Activated B cell treated with CpG ODN at 0.5 μM for 24 hours (primary cell): ENCODE results near the gene TRPM5. TPM values are rescaled to one million over a fixed set of nuclear protein-coding genes. Genes with fewer than 3 reads are reported as not detected.

Experiments used
- ATAC-seq: fragments of 200-7000 bp; cut with Tn5 transposase; one replicate; pipeline ENCODE4 v1.10.0; 2021; ENCODE audit warnings: low read depth, mild to moderate bottlenecking, moderate library complexity
- CTCF ChIA-PET: fragments of 350-600 bp; sonication (Branson Sonifier 250); formaldehyde crosslinking; loops from one replicate; lab custom pipeline; 2021; ENCODE audit warnings: antibody characterized with exemption; lab: Charles Lee
- POLR2A ChIA-PET: fragments of 350-600 bp; sonication (Branson Sonifier 250); formaldehyde crosslinking; loops from one replicate; lab custom pipeline; 2021; ENCODE audit warnings: antibody characterized with exemption; lab: Charles Lee
- DNase-seq: peaks from one replicate; pipeline ENCODE4 v3.0.0; 2022
- H3K27ac Mint-ChIP-seq: one replicate; pipeline ENCODE4 v1.8.0; 2020; ENCODE audit warnings: mixed read lengths
- H3K27me3 Mint-ChIP-seq: one replicate; pipeline ENCODE4 v1.8.0; 2021; ENCODE audit warnings: mixed read lengths
- H3K36me3 Mint-ChIP-seq: one replicate; pipeline ENCODE4 v1.8.0; 2021; ENCODE audit warnings: low read depth, mixed read lengths
- H3K4me1 Mint-ChIP-seq: one replicate; pipeline ENCODE4 v1.8.0; 2021; ENCODE audit warnings: mixed read lengths
- H3K4me3 Mint-ChIP-seq: one replicate; pipeline ENCODE4 v1.8.0; 2020; ENCODE audit warnings: mild to moderate bottlenecking, mixed read lengths
- H3K9me3 Mint-ChIP-seq: one replicate; pipeline ENCODE4 v1.8.0; 2020; ENCODE audit warnings: mixed read lengths
- CTCF ChIP-seq: fragments of 200-600 bp; IDR thresholded peaks from one replicate; pipeline ENCODE4 v1.8.0; 2022; ENCODE audit warnings: antibody characterized with exemption, mild to moderate bottlenecking
- intact Hi-C: fragments of 100-400 bp; cut with micrococcal nuclease; formaldehyde crosslinking; loops from one replicate; pipeline ENCODE4 v1.15.1; 2024
- total RNA-seq: library from RNA; stranded (reverse); gene quantifications from 2 replicates; pipeline ENCODE4 v1.2.3, GENCODE V29; 2022

Gene TRPM5
- total RNA-seq, 1 donor from 2014 or later = not detected

- no peak for DNase-seq
- CTCF ChIA-PET = interaction anchor here (0.6 to 3.1 kb wide), 9 partner anchors 17 to 1425 kb away, joined by 3 to 30 read pairs (median 3); partner anchors contain the start of genes C11orf21, CD81 and TSPAN32
These were observed 43.4 kb downstream of the TRPM5 start for GRCh38 chr11:2400762-2401435.

GRCh38 chr11:2400069-2400761, 44.1 kb downstream of the TRPM5 start, which contains the start of gene TSSC4:
Gene TSSC4 (plus strand): TSS chr11:2400750. CDS start chr11:2402634, 1,884 bp downstream.
- peak; percentile 73 for TF ChIP-seq CTCF
- peak within 1 kb of the TSS; percentile 83 for H3K27ac Mint-ChIP-seq
- peak; percentile 100 for DNase-seq
- peaks cover 47% of the 10 kb centered on the region for H3K36me3 Mint-ChIP-seq
- peak within 1 kb of the TSS; percentile 88 for H3K4me3 Mint-ChIP-seq
- POLR2A ChIA-PET = interaction anchor here (0.6 to 5.6 kb wide), 18 partner anchors 10 to 1091 kb away, joined by 3 to 91 read pairs (median 4); partner anchors contain the start of genes C11orf21, CD81, TOLLIP and TSPAN32
- peaks cover 27% of the 10 kb centered on the region for H3K4me1 Mint-ChIP-seq
- peak; percentile 86 for ATAC-seq
- CTCF ChIA-PET = interaction anchor here (0.6 to 3.1 kb wide), 10 partner anchors 17 to 1425 kb away, joined by 3 to 30 read pairs (median 3); partner anchors contain the start of genes C11orf21, CD81 and TSPAN32
- no peaks in the 10 kb centered on the region for H3K27me3 Mint-ChIP-seq
- intact Hi-C loops = loop anchor here (1.0 to 5.0 kb wide), 11 partner anchors 15 to 1397 kb away; partner anchors contain the start of genes CARS1, CD81, CDKN1C and LSP1
- H3K9me3 Mint-ChIP-seq = no peaks in the 10 kb centered on the region

More at GRCh38 chr11:2400762-2401435, 43.4 kb downstream of the TRPM5 start:
- Mint-ChIP-seq H3K9me3 (no peaks in the 10 kb centered on the region), H3K4me1 (peaks cover 24% of the 10 kb centered on the region), H3K4me3 (peak overlapping the region; percentile 88), H3K27me3 (no peaks in the 10 kb centered on the region), H3K36me3 (peaks cover 47% of the 10 kb centered on the region), H3K27ac (peak overlapping the region; percentile 83)
- intact Hi-C loops = loop anchor here (1.0 to 5.0 kb wide), 11 partner anchors 16 to 1396 kb away; partner anchors contain the start of genes CARS1, CD81, CDKN1C and LSP1
- POLR2A ChIA-PET = interaction anchor here (0.6 to 5.6 kb wide), 18 partner anchors 11 to 1091 kb away, joined by 3 to 91 read pairs (median 4); partner anchors contain the start of genes C11orf21, CD81, TOLLIP and TSPAN32
- no peak for ATAC-seq
- no peak for TF ChIP-seq CTCF

- Mint-ChIP-seq H3K4me1 (peaks cover 32% of the 10 kb centered on the region), H3K27ac (peak overlapping the region; percentile 73), H3K27me3 (no peaks in the 10 kb centered on the region), H3K36me3 (peaks cover 45% of the 10 kb centered on the region), H3K9me3 (no peaks in the 10 kb centered on the region), H3K4me3 (peak overlapping the region; percentile 88)
- ChIA-PET POLR2A (interaction anchor here (1.2 to 5.6 kb wide), 7 partner anchors 9 to 451 kb away, joined by 3 to 91 read pairs (median 21); partner anchors contain the start of genes C11orf21, CD81 and TSPAN32), CTCF (interaction anchor here (1.3 to 3.1 kb wide), 6 partner anchors 18 to 201 kb away, joined by 3 to 30 read pairs (median 4); partner anchors contain the start of genes C11orf21 and TSPAN32)
- TF ChIP-seq CTCF = no peak
- no peak for ATAC-seq
- intact Hi-C loops = loop anchor here (1.0 to 5.0 kb wide), 11 partner anchors 14 to 1398 kb away; partner anchors contain the start of genes CARS1, CD81, CDKN1C and LSP1
- no peak for DNase-seq
These were observed 44.7 kb downstream of the TRPM5 start for GRCh38 chr11:2399488-2400068.

GRCh38 chr11:2398664-2399355, 45.5 kb downstream of the TRPM5 start:
- no peaks in the 10 kb centered on the region for H3K27me3 Mint-ChIP-seq
- H3K4me3 Mint-ChIP-seq = peak overlapping the region; percentile 88
- POLR2A ChIA-PET = interaction anchor here (0.6 to 5.4 kb wide), 3 partner anchors 15 to 94 kb away, joined by 3 to 91 read pairs (median 23); no protein-coding TSS in a partner anchor
- H3K9me3 Mint-ChIP-seq = no peaks in the 10 kb centered on the region
- intact Hi-C loops = no loop called here
- peaks cover 40% of the 10 kb centered on the region for H3K4me1 Mint-ChIP-seq
- TF ChIP-seq CTCF = no peak
- peaks cover 39% of the 10 kb centered on the region for H3K36me3 Mint-ChIP-seq
- ATAC-seq (no peak), DNase-seq (no peak)
- H3K27ac Mint-ChIP-seq = peak overlapping the region; percentile 80
- CTCF ChIA-PET = interaction anchor here (1.4 to 3.1 kb wide), 3 partner anchors 22 to 201 kb away, joined by 3 to 30 read pairs (median 15); no protein-coding TSS in a partner anchor
